NCI-H187 (cell line): ENCODE data around the gene SMIM32.

Experiments used
- DNase-seq, 2 experiments: peaks; one replicate each; lab custom pipeline; 2025; lab: John Stamatoyannopoulos, UW

Gene SMIM32

GRCh38 chr5:136207631-136208030, 14.7 kb upstream of the SMIM32 start:
- DNase-seq: no peak

GRCh38 chr5:136206361-136206760, 13.4 kb upstream of the SMIM32 start:
- no peak for DNase-seq

- DNase-seq: no peak
These were observed 13.0 kb upstream of the SMIM32 start for GRCh38 chr5:136205941-136206340.

GRCh38 chr5:136205061-136205702, 12.2 kb upstream of the SMIM32 start:
- no peak for DNase-seq

GRCh38 chr5:136203303-136203922, 10.5 kb upstream of the SMIM32 start:
- no peak for DNase-seq

- no peak for DNase-seq
These were observed 9.7 kb upstream of the SMIM32 start for GRCh38 chr5:136202469-136203205.

- DNase-seq: no peak
These were observed 8.9 kb upstream of the SMIM32 start for GRCh38 chr5:136201870-136202269.

- DNase-seq: no peak
These were observed 7.8 kb upstream of the SMIM32 start for GRCh38 chr5:136200761-136201160.

GRCh38 chr5:136200130-136200529, 7.2 kb upstream of the SMIM32 start:
- no peak for DNase-seq

GRCh38 chr5:136199408-136199807, 6.4 kb upstream of the SMIM32 start:
- no peak for DNase-seq

GRCh38 chr5:136198453-136198852, 5.5 kb upstream of the SMIM32 start:
- DNase-seq: no peak

GRCh38 chr5:136197462-136198142, 4.6 kb upstream of the SMIM32 start:
- no peak for DNase-seq

- no peak for DNase-seq
These were observed 3.2 kb upstream of the SMIM32 start for GRCh38 chr5:136195971-136196820.

GRCh38 chr5:136194576-136194975, 1.6 kb upstream of the SMIM32 start:
- DNase-seq: no peak

GRCh38 chr5:136193322-136193935, 467 bp upstream of the SMIM32 start:
- no peak for DNase-seq

GRCh38 chr5:136192015-136192525, 892 bp downstream of the SMIM32 start:
- DNase-seq: no peak

- no peak for DNase-seq
These were observed 1.5 kb downstream of the SMIM32 start for GRCh38 chr5:136191304-136192014.

- DNase-seq: no peak
These were observed 2.1 kb downstream of the SMIM32 start for GRCh38 chr5:136190904-136191303.

GRCh38 chr5:136190091-136190720, 2.8 kb downstream of the SMIM32 start:
- DNase-seq: no peak

- DNase-seq: no peak
These were observed 4.1 kb downstream of the SMIM32 start for GRCh38 chr5:136188859-136189258.
